Uterus (tissue), 2 donors: ENCODE data around the gene TICAM1.

Experiments
- CTCF ChIP-seq, 4 experiments: fragments of 200-600 bp in 2 of 4; fragments of 450-650 bp in 2 of 4; sonication (generic) in 2 of 4; IDR thresholded peaks; one replicate each; pipeline ENCODE4 v1.5.1; 2016 to 2019; ENCODE audit warnings: antibody characterized with exemption in 4 of 4, mild to moderate bottlenecking in 2 of 4, moderate library complexity in 1 of 4
- POLR2A ChIP-seq, 2 donors: fragments of 450-650 bp; IDR thresholded peaks; one replicate each; pipeline ENCODE4 v1.6.1; 2016; ENCODE audit warnings: antibody characterized with exemption in 2 of 2, mild to moderate bottlenecking in 1 of 2, moderate library complexity in 1 of 2

GRCh38 chr19:4816202-4816949, 15.1 kb downstream of the TICAM1 start:
- no peak for TF ChIP-seq CTCF (IDR thresholded peaks at IDR 0.05)
- TF ChIP-seq POLR2A (IDR thresholded peaks at IDR 0.05) = no peak
